Endothelial cell of umbilical vein (primary cell): ENCODE data around the gene SEMA4B. TPM values are rescaled to one million over a fixed set of nuclear protein-coding genes. Genes with fewer than 3 reads are reported as not detected.

Experiments used
- BruUV-seq: library from RNA; stranded (reverse); fragments of 400-500 nt; replicated peaks from 2 replicates; lab custom pipeline; 2021; lab: Mats Ljungman, UMichigan
- CTCF ChIA-PET: fragments of 300-600, 350-600 bp; sonication (Branson Sonifier 250); formaldehyde crosslinking; loops from one replicate; lab custom pipeline; 2021; ENCODE audit warnings: antibody characterized with exemption, inconsistent platforms; lab: Charles Lee
- POLR2A ChIA-PET: fragments of 300-600, 350-600 bp; sonication (Branson Sonifier 250); formaldehyde crosslinking; loops from one replicate; lab custom pipeline; 2021; ENCODE audit warnings: antibody characterized with exemption, inconsistent platforms; lab: Charles Lee
- DNase-seq: peaks from one replicate; pipeline ENCODE4 v3.0.0-alpha.2; 2011; ENCODE audit warnings: low read depth, low spot score
- FAIRE-seq: peaks from 2 replicates; lab custom pipeline; 2011; peaks lifted over from hg19 to GRCh38; lab: Jason Lieb, UNC
- H2AFZ ChIP-seq: 2 replicates; pipeline ENCODE4 v1.6.0; 2012; ENCODE audit warnings: low read depth, low read length, control low read depth, inconsistent platforms
- H3K27ac ChIP-seq: 2 replicates; pipeline ENCODE4 v1.5.1; 2011; ENCODE audit warnings: low read depth, mild to moderate bottlenecking, control low read depth, low read length, moderate library complexity; ENCODE audit not compliant: insufficient read depth
- H3K27me3 ChIP-seq, 2 experiments: 2 replicates each; pipeline versions ENCODE4 v1.6.0 to v1.6.1; 2011; ENCODE audit warnings: low read length in 2 of 2, mixed read lengths in 1 of 2; ENCODE audit not compliant: control insufficient read depth in 2 of 2, insufficient read depth in 2 of 2
- H3K36me3 ChIP-seq, 2 experiments: 2 replicates in 1 of 2; 3 replicates in 1 of 2; pipeline ENCODE4 v1.5.1; 2011; ENCODE audit warnings: low read length in 2 of 2, mild to moderate bottlenecking in 1 of 2, moderate library complexity in 1 of 2; ENCODE audit not compliant: control insufficient read depth in 2 of 2, insufficient read depth in 2 of 2; ENCODE audit errors: extremely low read depth in 1 of 2
- H3K4me1 ChIP-seq: 3 replicates; pipeline ENCODE4 v1.5.1; 2011; ENCODE audit warnings: mild to moderate bottlenecking, low read length; ENCODE audit not compliant: control insufficient read depth, insufficient read depth; ENCODE audit errors: extremely low read depth
- H3K4me2 ChIP-seq: 2 replicates; pipeline ENCODE4 v1.6.1; 2011; ENCODE audit warnings: low read length, control low read depth, mixed read lengths; ENCODE audit not compliant: insufficient read depth
- H3K4me3 ChIP-seq, 3 experiments: fragments of 200-600 bp in 1 of 3; sonication (generic), shearing (Covaris generic) in 1 of 3; replicated peaks in 1 of 3; 2 replicates each; pipeline ENCODE4 v1.5.1; 2011 to 2016; ENCODE audit warnings: control low read depth in 3 of 3, low read length in 3 of 3, mild to moderate bottlenecking in 2 of 3, inconsistent platforms in 1 of 3, low read depth in 1 of 3, moderate library complexity in 1 of 3; ENCODE audit not compliant: insufficient read depth in 1 of 3
- H3K79me2 ChIP-seq: 2 replicates; pipeline ENCODE4 v1.6.0; 2012; ENCODE audit warnings: low read length, inconsistent platforms; ENCODE audit not compliant: control insufficient read depth, insufficient read depth
- H3K9ac ChIP-seq: replicated peaks from 2 replicates; pipeline ENCODE3; 2011; ENCODE audit warnings: low read length, control low read depth; ENCODE audit not compliant: insufficient read depth; ENCODE audit errors: extremely low read depth
- H3K9me1 ChIP-seq: replicated peaks from 3 replicates; pipeline ENCODE4 v1.6.0; 2011; ENCODE audit warnings: mild to moderate bottlenecking, low read length; ENCODE audit not compliant: control insufficient read depth, insufficient read depth; ENCODE audit errors: extremely low read depth
- H3K9me3 ChIP-seq: replicated peaks from 2 replicates; pipeline ENCODE4 v1.5.1; 2012; ENCODE audit warnings: low read length, inconsistent platforms; ENCODE audit not compliant: control insufficient read depth, insufficient read depth
- H4K20me1 ChIP-seq: replicated peaks from 2 replicates; pipeline ENCODE3; 2011; ENCODE audit warnings: mild to moderate bottlenecking, low read length; ENCODE audit not compliant: control insufficient read depth, insufficient read depth; ENCODE audit errors: extremely low read depth
- EZH2 ChIP-seq: IDR thresholded peaks from 2 replicates; pipeline ENCODE4 v1.6.1; 2012; ENCODE audit warnings: borderline replicate concordance, low read depth, mild to moderate bottlenecking, moderate library complexity, low read length, inconsistent platforms; ENCODE audit not compliant: severe bottlenecking
- FOS ChIP-seq: IDR thresholded peaks from 2 replicates; pipeline ENCODE4 v1.6.1; 2011; ENCODE audit warnings: mild to moderate bottlenecking, low read length, moderate library complexity, borderline replicate concordance; ENCODE audit not compliant: insufficient read depth
- GATA2 ChIP-seq: IDR thresholded peaks from 2 replicates; pipeline ENCODE4 v1.7.0; 2011; ENCODE audit warnings: low read depth, mild to moderate bottlenecking, moderate library complexity, mixed read lengths, low read length; ENCODE audit not compliant: insufficient read length, insufficient read depth
- JUN ChIP-seq: IDR thresholded peaks from 2 replicates; pipeline ENCODE4 v1.6.1; 2011; ENCODE audit warnings: borderline replicate concordance, low read depth; ENCODE audit not compliant: insufficient read length, insufficient read depth
- MAX ChIP-seq: IDR thresholded peaks from 2 replicates; pipeline ENCODE4 v1.6.1; 2011; ENCODE audit not compliant: insufficient read depth, insufficient read length
- MYC ChIP-seq: IDR thresholded peaks from one replicate; pipeline ENCODE4 v1.6.1; 2011; ENCODE audit warnings: mild to moderate bottlenecking, low read depth, low read length
- POLR2A ChIP-seq: IDR thresholded peaks from 2 replicates; pipeline ENCODE4 v1.6.1; 2012; ENCODE audit warnings: low read depth, mild to moderate bottlenecking, control low read depth, low read length
- POLR2AphosphoS5 ChIP-seq: IDR thresholded peaks from 2 replicates; pipeline ENCODE4 v1.6.1; 2012; ENCODE audit warnings: low read depth, mild to moderate bottlenecking, control low read depth, low read length, moderate library complexity; ENCODE audit not compliant: insufficient read depth
- dilution Hi-C: fragments of 300-500 bp; cut with MboI; formaldehyde crosslinking; loops from one replicate; pipeline ENCODE4 v1.15.0; 2019; ENCODE audit warnings: low sequenced_read_pairs; ENCODE audit not compliant: extremely low pct_ligation_motif_present
- intact Hi-C: fragments of 100-400 bp; cut with micrococcal nuclease; formaldehyde crosslinking; loops from one replicate; pipeline ENCODE4 v1.10.0; 2022
- polyA plus RNA-seq, 4 experiments: library from polyadenylated mRNA; depleted of rRNA in 3 of 4; stranded (reverse) in 3 of 4; unstranded in 1 of 4; fragments of >200 nt; gene quantifications; 2 replicates each; pipeline versions ENCODE4 v1.2.1 to v1.2.3, GENCODE V29; 2011 to 2012; ENCODE audit warnings: missing spikeins in 1 of 4
- total RNA-seq: library from RNA; stranded (reverse); gene quantifications from 2 replicates; pipeline ENCODE4 v1.2.3, GENCODE V29; 2021
- TF ChIP-seq, protein P1 (sequence below), 2 donors: IDR thresholded peaks; 1 replicate in 1 of 2; 2 replicates in 1 of 2; pipeline ENCODE4 v1.5.1; 2011; ENCODE audit warnings: low read length in 2 of 2, mild to moderate bottlenecking in 2 of 2, moderate library complexity in 2 of 2, control low read depth in 1 of 2, inconsistent platforms in 1 of 2, low read depth in 1 of 2; ENCODE audit not compliant: insufficient read depth in 1 of 2; ENCODE audit errors: extremely low read depth in 1 of 2

SEMA4B gene
- total and polyA plus RNA-seq, 2 donors (not counting 3 experiments of a cell fraction or from before 2014, with no cell fraction given) = 6.1 to 7.1 TPM

DNA sequence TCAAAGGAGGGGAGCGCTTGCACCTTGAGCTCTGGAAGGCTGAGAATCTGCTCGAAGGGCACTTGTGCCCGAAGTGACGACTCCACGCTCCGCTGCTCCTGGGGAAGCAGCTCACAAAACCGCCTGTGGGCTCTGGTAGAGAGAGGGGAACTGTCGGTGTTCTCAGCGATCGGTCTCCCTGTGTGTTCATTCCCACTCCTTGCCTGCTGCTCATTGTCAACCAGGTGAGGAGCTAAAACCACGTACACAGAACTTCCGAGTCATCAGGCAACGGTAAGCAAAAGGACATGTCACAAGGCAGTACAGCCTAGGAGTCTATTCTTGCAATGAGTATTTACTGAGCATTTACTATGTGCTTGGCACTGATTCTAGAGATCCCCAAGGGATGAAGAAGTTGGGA lies 31.1 kb downstream of the SEMA4B start:
- no peak overlapping the region for H3K9ac ChIP-seq
- POLR2A ChIA-PET = interaction anchor here (0.6 kb wide), 1 partner anchor 783 kb away, joined by 3 read pairs; no protein-coding TSS in a partner anchor
- H3K4me1 ChIP-seq = peaks cover 18% of the 10 kb centered on the region

More for the DNA sequence above, 31.1 kb downstream of the SEMA4B start:
- FAIRE-seq (no peak), DNase-seq (no peak)
- no peak overlapping the region for H2AFZ ChIP-seq
- CTCF ChIA-PET = interaction anchor here (1.0 to 5.2 kb wide), 6 partner anchors 11 to 89 kb away, joined by 3 to 47 read pairs (median 4); no protein-coding TSS in a partner anchor
- H3K36me3 ChIP-seq = peaks cover 3 to 17% of the 10 kb centered on the region in 2 experiments
- H3K9me1 ChIP-seq = no peaks in the 10 kb centered on the region
- H3K79me2 ChIP-seq = peaks cover 11% of the 10 kb centered on the region
- intact Hi-C loops = loop anchor here (5.0 kb wide), 1 partner anchor 130 kb away; the partner anchor contains the start of gene IDH2
- H3K27me3 ChIP-seq = no peaks in the 10 kb centered on the region
- no peak overlapping the region for H3K27ac ChIP-seq
- H3K4me3 ChIP-seq = no peak overlapping the region
- dilution Hi-C loops = no loop called here
- no peak for TF ChIP-seq FOS
- TF ChIP-seq, protein P1, sequence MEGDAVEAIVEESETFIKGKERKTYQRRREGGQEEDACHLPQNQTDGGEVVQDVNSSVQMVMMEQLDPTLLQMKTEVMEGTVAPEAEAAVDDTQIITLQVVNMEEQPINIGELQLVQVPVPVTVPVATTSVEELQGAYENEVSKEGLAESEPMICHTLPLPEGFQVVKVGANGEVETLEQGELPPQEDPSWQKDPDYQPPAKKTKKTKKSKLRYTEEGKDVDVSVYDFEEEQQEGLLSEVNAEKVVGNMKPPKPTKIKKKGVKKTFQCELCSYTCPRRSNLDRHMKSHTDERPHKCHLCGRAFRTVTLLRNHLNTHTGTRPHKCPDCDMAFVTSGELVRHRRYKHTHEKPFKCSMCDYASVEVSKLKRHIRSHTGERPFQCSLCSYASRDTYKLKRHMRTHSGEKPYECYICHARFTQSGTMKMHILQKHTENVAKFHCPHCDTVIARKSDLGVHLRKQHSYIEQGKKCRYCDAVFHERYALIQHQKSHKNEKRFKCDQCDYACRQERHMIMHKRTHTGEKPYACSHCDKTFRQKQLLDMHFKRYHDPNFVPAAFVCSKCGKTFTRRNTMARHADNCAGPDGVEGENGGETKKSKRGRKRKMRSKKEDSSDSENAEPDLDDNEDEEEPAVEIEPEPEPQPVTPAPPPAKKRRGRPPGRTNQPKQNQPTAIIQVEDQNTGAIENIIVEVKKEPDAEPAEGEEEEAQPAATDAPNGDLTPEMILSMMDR (IDR thresholded peaks at IDR 0.05; ENCODE audit: extremely low read depth in 1 of 2, insufficient read depth in 1 of 2, low read depth in 1 of 2, low read length in 2 of 2) = no peak
- TF ChIP-seq EZH2 = no peak
- TF ChIP-seq MYC = no peak
- no peak for TF ChIP-seq MAX
- TF ChIP-seq POLR2A = no peak
- no peak for TF ChIP-seq POLR2AphosphoS5
- no peak for TF ChIP-seq JUN
- TF ChIP-seq GATA2 = no peak
- H3K4me2 ChIP-seq = no peak overlapping the region
- H4K20me1 ChIP-seq = no peaks in the 10 kb centered on the region
- no TSS peak for BruUV-seq
- no peaks in the 10 kb centered on the region for H3K9me3 ChIP-seq
